Upper lobe of left lung (tissue), 6 donors: ENCODE data around the gene KMT2D. TPM values are rescaled to one million over a fixed set of nuclear protein-coding genes. Genes with fewer than 3 reads are reported as not detected.

Experiments used
- ATAC-seq, 2 donors: fragments of 200-7000 bp; cut with Tn5 transposase; one replicate each; pipeline ENCODE4 v1.9.1; 2022; ENCODE audit warnings: mild to moderate bottlenecking in 2 of 2, moderate library complexity in 2 of 2; ENCODE audit not compliant: low FRiP score in 2 of 2
- DNase-seq, 2 donors: peaks; one replicate each; pipeline ENCODE4 v3.0.0-alpha.2; 2019 to 2020
- H3K27ac ChIP-seq, 4 donors: fragments of 200-600 bp; sonication (generic); one replicate each; pipeline ENCODE4 v1.5.1; 2016 to 2019
- H3K27me3 ChIP-seq, 4 donors: fragments of 200-600 bp; sonication (generic); one replicate each; pipeline ENCODE4 v1.5.1; 2017 to 2019
- H3K36me3 ChIP-seq, 4 donors: fragments of 200-600 bp; sonication (generic); one replicate each; pipeline ENCODE4 v1.5.1; 2016 to 2019
- H3K4me1 ChIP-seq, 4 donors: fragments of 200-600 bp; sonication (generic); one replicate each; pipeline ENCODE4 v1.5.1; 2018 to 2019
- H3K4me3 ChIP-seq, 4 donors: fragments of 200-600 bp; sonication (generic); one replicate each; pipeline ENCODE4 v1.5.1; 2017 to 2019; ENCODE audit warnings: mild to moderate bottlenecking in 2 of 4, moderate library complexity in 1 of 4
- H3K9me3 ChIP-seq, 4 donors: fragments of 200-600 bp; sonication (generic); one replicate each; pipeline ENCODE4 v1.5.1; 2018 to 2019
- CTCF ChIP-seq, 6 experiments: fragments of 450-650 bp in 4 of 6; fragments of 200-600 bp in 2 of 6; sonication (generic) in 2 of 6; IDR thresholded peaks; one replicate each; pipeline ENCODE4 v1.5.1; 2016 to 2019; ENCODE audit warnings: antibody characterized with exemption in 6 of 6
- EP300 ChIP-seq, 4 donors: sonication (generic); formaldehyde crosslinking; IDR thresholded peaks; one replicate each; pipeline ENCODE4 v1.5.1; 2017; ENCODE audit warnings: antibody characterized with exemption in 4 of 4, control low read depth in 2 of 4
- POLR2A ChIP-seq, 4 donors: fragments of 450-650 bp; IDR thresholded peaks; one replicate each; pipeline ENCODE4 v1.5.1; 2016 to 2017; ENCODE audit warnings: antibody characterized with exemption in 4 of 4, mild to moderate bottlenecking in 2 of 4
- POLR2AphosphoS5 ChIP-seq, 2 donors: sonication (generic); formaldehyde crosslinking; IDR thresholded peaks; one replicate each; pipeline ENCODE4 v1.5.1; 2017; ENCODE audit warnings: antibody characterized with exemption in 2 of 2
- WGBS, 2 donors: methylation state at CpG; one replicate each; pipeline ENCODE4 v1.1.5; 2017 to 2018; 5-methylcytosine and 5-hydroxymethylcytosine counted together
- total RNA-seq, 6 donors: library from RNA; depleted of rRNA in 4 of 6; stranded (reverse); fragments of >200 nt in 4 of 6; gene quantifications; one replicate each; pipeline versions ENCODE4 v1.1.0 to v1.2.1, GENCODE V29; 2016 to 2021
- donor health status: DM: no; HTN: no; CAD: no; lungs with moderate emphysema.
- donor health status: DM: no; HTN: yes; CAD: no; lungs with severe emphysema.

KMT2D gene
- total RNA-seq, 6 donors from 2014 or later = 91.5 to 250 (median 112) TPM

GRCh38 chr12:49049566-49050224, 10.9 kb downstream of the KMT2D start:
- Histone ChIP-seq H3K4me1 (peaks cover 0 to 3% (median 0%) of the 10 kb centered on the region in 4 donors), H3K27ac (no peak overlapping the region), H3K27me3 (no peaks in the 10 kb centered on the region), H3K9me3 (no peaks in the 10 kb centered on the region), H3K36me3 (peaks cover 76 to 100% (median 98%) of the 10 kb centered on the region in 4 donors), H3K4me3 (no peak overlapping the region)
- 90% methylated on average over 18 to 20 of the region's 20 CpGs for WGBS, 2 donors
- peak in 1 of 2 donors; percentile 43 for DNase-seq
- no peak for TF ChIP-seq POLR2AphosphoS5 (IDR thresholded peaks at IDR 0.05)
- no peak for TF ChIP-seq CTCF (IDR thresholded peaks at IDR 0.05)
- no peak for TF ChIP-seq EP300 (IDR thresholded peaks at IDR 0.05)
- TF ChIP-seq POLR2A (IDR thresholded peaks at IDR 0.05) = no peak
- peak in 1 of 2 donors; percentile 53 for ATAC-seq

DNA sequence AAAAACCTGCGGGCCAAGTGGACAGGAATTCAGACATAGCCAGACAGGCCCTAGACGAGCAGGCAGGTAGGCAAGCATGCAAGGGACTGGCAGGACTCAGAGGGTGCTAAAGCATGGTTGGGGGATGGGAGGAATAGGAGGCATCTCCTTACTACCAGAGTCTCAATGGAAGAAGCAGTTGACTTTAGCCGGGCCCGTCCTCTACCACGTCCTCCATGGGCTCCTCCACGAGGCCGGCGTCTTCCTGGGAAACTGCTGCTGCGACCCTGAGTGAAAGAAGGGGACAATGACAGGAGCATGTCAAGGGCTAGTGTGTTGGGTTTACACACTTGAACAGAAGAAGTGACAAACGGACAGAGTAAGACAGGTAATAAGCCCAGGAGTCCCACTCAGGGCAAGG, 11.6 kb downstream of the KMT2D start:
- Histone ChIP-seq H3K9me3 (no peaks in the 10 kb centered on the region), H3K4me1 (no peaks in the 10 kb centered on the region), H3K27ac (no peak overlapping the region), H3K27me3 (no peaks in the 10 kb centered on the region), H3K36me3 (peaks cover 81 to 100% (median 98%) of the 10 kb centered on the region in 4 donors), H3K4me3 (no peak overlapping the region)
- TF ChIP-seq POLR2AphosphoS5 (IDR thresholded peaks at IDR 0.05) (no peak), CTCF (IDR thresholded peaks at IDR 0.05) (no peak), EP300 (IDR thresholded peaks at IDR 0.05) (no peak), POLR2A (IDR thresholded peaks at IDR 0.05) (no peak)
- ATAC-seq = no peak
- WGBS, 2 donors = 92 to 95% methylated on average over 10 of the region's 10 CpGs
- peak in 1 of 2 donors; percentile 17 for DNase-seq

- no peak overlapping the region for H3K4me3 ChIP-seq
- peaks cover 86 to 100% (median 98%) of the 10 kb centered on the region in 4 donors for H3K36me3 ChIP-seq
- no peaks in the 10 kb centered on the region for H3K4me1 ChIP-seq
- H3K27ac ChIP-seq = no peak overlapping the region
- no peaks in the 10 kb centered on the region for H3K9me3 ChIP-seq
- ATAC-seq = no peak
- TF ChIP-seq POLR2A (IDR thresholded peaks at IDR 0.05) = no peak
- TF ChIP-seq CTCF (IDR thresholded peaks at IDR 0.05) = no peak
- no peak for TF ChIP-seq POLR2AphosphoS5 (IDR thresholded peaks at IDR 0.05)
- no peaks in the 10 kb centered on the region for H3K27me3 ChIP-seq
- 89 to 98% methylated on average over 8 to 12 of the region's 12 CpGs for WGBS, 2 donors
- DNase-seq = peak in 1 of 2 donors; percentile 10
These were observed 14.3 kb downstream of the KMT2D start for GRCh38 chr12:49046129-49046895.

DNA sequence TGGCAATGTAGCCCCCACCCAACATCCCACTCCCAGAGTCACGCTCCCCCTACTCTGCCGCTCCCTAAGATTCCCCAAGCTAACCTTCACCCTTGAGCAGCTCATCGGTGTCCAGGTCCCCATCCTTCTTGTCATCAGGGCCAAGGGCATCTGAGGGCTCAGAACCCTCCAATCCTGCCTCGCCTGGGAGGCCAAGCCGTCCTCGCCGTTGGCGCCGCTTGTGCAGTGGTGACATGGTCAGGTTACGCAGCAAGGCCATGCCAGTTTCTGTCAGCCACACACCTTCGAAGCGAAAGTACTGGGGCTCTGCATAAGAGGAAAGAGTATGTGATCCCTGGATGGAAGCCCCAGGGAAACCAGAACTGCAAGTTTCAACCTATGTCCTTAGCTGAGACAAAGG, 15.9 kb downstream of the KMT2D start:
- Histone ChIP-seq H3K4me1 (no peaks in the 10 kb centered on the region), H3K4me3 (no peak overlapping the region), H3K36me3 (peaks cover 76 to 100% (median 98%) of the 10 kb centered on the region in 4 donors), H3K9me3 (no peaks in the 10 kb centered on the region), H3K27me3 (no peaks in the 10 kb centered on the region), H3K27ac (no peak overlapping the region)
- 96 to 99% methylated on average over 12 of the region's 12 CpGs for WGBS, 2 donors
- DNase-seq (peak in 1 of 2 donors; percentile 33), ATAC-seq (no peak)
- no peak for TF ChIP-seq CTCF (IDR thresholded peaks at IDR 0.05)
- TF ChIP-seq POLR2AphosphoS5 (IDR thresholded peaks at IDR 0.05) = no peak
